NOMO-1 treated with DMSO at 0.1 percent for 48 hours (cell line): ENCODE measurements around the gene MORN1.
A peak's percentile ranks its signal among the peaks of the same experiment; 100 is the strongest.
"Not testable (repeated sequence)": the region's sequence is repeated elsewhere in the genome, so short reads cannot be mapped to it uniquely, and the experiment has no call there.

Experiments
- DNase-seq: peaks from one replicate; lab custom pipeline; 2025; ENCODE audit not compliant: unreplicated experiment; lab: John Stamatoyannopoulos, UW

MORN1 gene

DNA sequence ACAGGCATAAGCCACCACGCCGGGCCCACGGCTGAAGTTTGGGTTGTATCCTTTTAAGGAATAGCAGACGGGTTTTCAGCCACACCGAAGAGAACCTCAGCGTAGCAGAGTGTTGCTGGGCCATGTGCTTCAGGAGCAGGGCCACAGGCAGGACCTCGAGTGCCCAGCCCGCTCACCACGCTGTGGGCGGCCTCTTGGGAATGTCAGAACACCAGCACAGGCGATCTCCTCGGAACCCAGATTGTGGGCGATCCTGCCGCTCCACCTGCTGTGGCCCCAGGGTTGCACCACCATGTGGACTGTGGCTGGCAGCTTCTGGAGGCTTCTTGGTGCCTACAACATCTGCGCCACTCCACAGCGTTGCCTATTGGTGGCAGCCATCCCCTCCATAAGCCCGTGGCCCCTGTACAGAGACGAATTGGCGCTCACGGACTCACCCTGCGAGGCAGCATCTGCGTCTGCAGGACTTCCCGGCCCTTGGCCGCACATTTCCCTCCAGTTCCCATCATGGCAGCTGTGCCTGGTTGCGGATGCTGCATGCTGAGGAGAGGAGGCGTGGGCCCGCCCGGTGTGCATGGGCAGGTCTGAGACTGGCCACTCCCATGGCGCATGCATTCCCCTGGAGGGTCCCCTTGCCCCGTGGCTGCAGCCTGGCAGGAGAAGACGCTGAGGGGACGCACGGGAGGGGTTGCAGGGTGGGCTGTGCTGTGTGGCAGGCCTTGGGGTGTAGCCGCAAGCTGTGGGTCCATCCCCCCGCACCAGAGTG lies 93.9 kb downstream of the MORN1 start:
- no peak for DNase-seq

DNA sequence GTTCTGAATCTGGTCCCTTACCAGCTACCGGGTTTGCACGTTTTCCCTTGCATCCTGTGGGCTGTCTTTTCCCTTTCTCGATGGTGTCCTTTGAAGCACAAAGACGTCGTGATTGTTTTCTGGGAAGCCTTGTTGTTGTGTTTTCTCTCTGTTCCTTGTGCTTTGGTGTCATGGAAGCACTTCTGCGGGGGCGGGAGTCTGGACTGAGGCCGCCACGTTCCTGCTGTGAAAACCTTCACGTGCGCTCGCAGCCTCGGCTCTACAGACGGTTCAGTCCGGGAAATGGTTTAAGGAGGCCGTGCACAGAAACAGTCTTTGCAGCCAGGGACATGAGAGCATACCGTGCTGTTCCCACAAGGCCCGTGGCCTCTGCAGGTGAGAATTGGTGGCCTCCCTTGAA lies 94.7 kb downstream of the MORN1 start:
- no peak for DNase-seq

DNA sequence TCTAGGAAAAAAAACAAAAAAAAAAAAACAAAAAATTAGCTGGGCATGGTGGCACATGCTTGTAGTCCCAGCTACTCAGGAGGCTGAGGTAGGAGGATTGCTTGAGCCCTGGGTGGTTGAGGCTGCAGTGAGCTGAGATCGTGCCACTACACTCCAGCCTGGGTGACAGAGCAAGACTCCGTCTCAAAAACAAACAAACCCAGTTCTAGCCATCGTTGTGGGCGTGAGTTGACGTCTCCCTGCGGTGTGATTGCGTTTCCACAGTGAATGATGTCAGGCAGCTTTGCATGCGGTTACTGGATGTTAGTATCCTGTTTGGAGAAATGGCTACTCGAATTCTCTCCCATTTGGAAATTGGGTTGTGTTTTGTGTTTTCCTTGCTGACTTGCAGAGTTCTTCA lies 95.1 kb downstream of the MORN1 start:
- DNase-seq: not testable (repeated sequence)

DNA sequence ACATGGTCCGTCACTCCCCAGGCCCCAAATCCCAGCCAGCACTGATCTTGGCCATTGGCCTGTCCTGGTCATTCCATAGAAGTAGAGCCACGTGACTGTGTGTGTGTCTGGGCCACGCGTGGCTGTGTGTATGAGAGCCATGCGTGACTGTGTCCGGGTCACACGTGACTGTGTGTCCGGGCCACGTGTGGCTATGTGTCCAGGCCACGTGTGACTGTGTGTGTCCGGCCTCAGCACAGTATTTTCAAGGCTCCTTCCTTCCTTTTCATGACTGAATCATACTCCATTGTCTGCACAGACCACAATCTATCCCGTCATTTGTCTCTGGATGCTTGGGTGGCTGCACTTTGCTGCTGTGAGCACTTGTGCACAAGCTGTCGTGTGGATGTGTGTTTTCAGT lies 95.8 kb downstream of the MORN1 start:
- no peak for DNase-seq

DNA sequence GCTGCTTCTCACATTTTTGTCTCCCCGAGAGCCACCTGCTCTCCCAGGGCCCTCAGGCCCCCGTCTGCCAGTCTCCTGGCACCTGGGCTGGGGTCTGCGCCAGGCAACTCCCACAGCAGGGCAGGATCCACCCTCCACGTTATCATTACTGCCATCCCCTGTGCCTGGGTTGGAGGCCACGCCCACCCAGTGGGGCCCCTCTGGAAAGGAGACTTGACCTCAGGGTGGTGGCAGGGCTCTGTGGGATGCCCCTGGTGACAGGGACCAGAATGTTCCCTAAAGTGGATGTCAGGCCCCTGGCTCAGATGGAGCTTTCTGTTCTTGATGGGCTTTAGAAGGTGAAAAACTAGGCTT lies 96.7 kb downstream of the MORN1 start:
- DNase-seq: no peak

DNA sequence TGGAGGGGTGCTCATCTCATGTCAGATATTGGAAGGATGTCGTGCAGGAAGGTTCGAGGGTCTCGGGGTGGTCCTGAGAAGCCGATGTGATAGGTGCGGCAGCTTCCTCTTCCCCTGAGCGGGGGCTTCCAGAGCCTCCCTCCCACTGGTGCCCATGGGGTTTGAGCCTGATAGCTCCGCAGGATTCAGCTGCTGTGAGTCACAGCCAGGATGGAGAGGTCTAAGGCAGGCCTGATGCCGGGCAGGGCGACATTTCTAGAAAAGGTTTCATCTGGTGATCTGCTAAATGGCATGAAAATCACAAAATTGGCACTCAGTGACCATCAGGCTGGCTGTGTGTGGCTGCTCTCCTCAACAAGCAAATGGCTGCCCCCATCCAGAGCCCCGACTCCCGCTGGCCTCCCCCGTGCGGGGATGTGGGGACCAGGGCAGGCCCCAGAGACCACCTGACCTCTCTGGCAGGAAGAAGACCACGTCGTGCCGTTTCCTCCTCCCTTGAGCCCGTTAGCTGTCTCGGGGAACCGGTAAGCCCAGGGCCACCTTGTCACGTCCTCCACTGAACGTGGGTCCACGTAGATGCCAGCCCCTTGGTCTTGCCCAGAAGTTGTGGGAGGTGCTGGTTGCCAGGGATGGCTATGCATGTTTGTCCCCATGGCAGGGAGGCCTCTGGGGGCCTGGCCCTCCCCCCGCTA lies 97.2 kb downstream of the MORN1 start:
- no peak for DNase-seq

DNA sequence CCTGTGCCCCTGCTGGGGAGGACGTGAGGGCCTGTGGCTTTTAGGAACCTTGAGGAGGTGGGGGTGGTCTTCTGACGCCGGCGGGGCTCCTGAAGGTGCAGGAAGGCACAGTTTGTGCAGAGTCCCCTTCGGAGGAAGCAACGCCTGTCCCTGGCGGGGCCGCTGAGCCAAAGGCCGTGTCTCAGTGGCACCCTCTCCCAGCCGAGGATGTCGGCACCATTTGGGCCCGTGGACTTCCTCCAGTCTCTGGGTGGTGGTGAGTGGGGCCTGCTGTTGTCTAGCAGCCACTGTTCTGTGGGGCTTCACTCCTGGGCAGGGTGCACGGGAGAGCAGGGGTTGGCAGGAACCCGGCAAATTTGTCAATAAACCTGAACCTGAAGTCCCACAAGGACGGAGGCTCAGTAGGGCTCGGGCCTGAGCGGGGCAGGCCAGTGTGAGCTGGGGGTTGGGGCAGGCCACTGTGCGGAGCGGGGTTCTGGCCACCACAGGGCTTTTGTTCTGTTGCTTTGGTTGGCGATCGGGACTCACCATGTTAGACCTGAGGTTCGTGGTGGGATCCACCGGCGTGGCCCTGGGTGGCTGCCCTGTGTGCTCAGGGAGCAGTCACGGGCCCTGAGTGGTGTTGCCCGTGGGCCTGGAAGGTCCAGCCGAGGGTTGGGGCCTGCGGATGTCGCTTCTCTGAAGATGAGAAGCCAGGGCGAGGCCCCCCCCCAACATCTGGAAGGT lies 98.5 kb downstream of the MORN1 start:
- DNase-seq: no peak

DNA sequence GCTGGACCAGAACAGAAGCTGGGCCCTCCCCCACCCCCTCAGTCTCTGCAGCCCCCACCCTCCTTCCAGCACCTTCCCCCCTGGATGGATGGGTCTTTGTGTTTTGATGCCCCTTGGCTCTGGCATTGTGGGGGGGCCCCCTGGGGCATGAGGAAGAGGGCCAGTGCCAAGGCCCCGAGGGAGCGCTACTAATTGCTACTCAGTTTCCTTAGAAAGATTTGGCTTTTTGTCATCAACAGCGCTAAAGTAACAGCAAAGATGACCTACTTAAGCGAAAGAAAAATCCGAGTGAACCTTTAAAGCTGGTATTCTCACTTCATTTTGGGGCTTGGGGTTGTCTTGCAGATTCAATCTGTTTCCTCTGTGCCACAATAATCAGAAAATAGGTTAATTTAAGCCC lies 99.8 kb downstream of the MORN1 start:
- DNase-seq: no peak

DNA sequence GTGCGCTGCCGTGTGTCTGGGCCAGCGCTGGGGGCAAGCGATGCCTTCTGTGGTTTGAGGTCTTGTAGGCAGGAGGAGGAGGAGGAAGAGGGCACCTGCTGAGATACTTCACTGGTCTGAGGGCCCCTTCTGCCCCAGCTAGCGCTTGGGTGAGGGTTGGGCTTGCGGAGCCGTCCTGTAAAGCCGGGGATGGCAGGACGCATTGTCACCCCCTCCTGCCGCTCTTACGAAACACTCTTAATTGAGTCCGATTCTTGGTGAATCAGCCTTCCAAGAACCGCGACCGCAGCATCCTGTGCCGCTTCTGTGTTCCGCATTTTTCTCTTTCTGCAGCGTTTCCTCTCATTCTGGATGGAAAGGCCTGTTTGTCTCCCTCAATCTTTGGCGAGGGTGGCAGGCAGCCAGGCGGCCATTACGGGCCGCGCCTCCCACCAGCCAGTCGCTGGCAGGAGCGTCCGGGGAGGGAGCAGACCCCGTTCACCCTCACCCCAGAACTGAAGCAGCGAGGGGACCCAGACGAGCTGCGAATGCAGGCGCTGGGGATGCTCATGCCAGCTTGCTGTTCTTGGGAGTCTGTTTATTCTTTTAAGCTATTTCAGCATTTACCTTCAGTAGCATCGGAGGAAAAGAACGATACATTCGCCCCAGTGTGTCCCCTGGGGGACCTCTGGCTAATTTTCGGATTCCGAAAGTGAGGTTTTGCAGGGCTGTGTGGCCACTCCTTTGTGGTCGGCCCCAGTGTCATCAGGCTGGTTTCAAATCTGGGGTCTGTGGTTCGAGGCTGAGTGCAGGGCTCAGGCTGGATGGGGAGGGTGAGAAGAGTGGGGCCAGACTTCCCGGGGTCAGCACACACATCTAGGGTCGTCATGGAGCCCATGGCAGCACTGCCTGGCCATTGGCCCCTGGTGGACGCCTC lies 100.5 kb downstream of the MORN1 start:
- DNase-seq: peak; percentile 99

DNA sequence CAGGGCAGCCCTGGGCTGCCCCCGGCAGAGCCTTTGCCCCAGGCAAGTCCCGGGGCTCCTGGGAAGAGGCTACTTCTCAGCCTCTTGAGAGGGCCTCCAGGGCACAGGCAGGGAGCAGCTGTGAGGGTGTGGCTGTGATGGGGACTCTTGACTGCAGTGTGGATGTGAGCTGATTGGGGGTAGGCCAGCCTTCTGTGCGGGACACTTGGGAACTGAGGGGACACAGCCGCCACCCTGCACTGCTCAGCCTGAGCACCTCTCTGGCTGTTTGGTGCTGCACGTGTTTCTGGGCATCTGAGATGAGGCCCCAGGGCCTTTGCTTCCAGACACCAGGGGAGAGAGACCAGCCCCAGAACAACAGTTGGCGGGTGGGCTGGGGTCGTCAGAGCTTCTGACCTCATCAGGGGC lies 101.2 kb downstream of the MORN1 start:
- DNase-seq: no peak

DNA sequence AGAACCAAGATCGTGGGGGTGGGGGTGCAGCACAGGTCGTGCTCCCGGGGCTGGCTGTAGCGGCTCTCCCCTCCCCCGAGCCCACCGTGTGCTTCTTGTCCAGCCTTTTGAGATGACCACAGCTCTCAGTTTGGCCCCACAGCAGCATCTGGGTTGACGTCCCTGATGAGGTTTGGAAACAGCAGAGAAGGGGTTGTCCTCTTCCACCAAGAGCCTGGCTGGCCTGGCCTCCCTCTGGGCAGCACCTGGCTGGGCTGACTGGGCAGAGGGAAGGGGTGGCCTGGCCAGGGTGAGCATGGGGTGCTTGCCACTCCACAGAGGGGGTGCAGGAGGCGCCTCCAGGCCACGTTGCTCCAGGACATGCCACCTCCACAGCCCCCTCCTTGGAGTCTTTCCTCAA lies 101.7 kb downstream of the MORN1 start:
- DNase-seq: no peak

DNA sequence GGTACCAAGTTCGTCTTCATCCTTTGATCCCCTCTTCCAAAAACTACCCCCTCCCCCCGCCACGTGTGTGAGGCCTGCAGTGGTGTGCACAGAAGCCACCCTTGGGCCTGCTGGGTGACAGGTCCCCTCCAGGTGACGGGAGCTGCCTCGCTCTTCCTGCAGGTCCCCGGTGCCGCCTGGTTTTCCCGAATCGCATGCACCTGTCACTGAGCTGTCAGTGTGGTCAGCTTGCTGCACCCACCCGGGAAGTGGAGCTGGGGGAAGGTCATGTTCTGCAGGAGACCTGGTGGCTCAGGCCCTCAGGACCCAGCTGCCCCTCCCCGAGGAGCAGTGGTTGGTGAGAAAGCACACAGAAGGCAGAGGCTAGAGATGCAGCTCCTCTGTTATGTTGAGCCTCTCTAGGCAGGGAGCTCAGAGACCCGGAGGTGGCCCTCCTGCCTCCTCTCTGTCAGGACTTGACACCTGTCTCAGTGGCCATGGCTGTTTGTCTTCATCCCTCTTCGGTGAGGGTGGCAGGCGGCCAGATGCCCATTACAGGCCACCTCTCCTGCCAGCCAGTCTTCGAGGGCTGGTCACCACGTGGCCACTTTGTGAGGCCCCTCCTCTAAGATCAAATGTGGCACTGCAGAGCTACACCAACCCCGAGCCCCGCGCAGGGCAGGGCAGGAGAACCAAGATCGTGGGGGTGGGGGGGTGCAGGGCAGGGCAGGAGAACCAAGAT lies 102.4 kb downstream of the MORN1 start:
- no peak for DNase-seq

DNA sequence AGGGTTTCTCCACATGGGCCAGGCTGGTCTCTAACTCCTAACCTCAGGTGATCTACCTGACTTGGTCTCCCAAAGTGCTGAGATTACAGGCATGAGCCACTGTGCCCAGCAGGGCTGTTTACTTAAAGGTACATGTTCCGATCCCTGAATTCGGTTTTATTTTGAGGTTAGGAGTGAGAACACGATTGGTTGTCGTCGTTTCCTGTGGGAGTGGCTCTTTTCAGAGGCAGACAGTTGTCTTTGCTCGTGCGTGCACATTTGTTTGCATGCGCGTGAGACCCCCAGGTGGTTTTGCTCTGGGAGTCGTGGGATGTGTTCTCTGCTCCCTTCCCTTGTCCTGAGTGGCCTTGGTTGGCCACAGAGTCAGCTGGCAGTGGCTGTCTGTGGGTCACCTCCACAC lies 103.0 kb downstream of the MORN1 start:
- no peak for DNase-seq

DNA sequence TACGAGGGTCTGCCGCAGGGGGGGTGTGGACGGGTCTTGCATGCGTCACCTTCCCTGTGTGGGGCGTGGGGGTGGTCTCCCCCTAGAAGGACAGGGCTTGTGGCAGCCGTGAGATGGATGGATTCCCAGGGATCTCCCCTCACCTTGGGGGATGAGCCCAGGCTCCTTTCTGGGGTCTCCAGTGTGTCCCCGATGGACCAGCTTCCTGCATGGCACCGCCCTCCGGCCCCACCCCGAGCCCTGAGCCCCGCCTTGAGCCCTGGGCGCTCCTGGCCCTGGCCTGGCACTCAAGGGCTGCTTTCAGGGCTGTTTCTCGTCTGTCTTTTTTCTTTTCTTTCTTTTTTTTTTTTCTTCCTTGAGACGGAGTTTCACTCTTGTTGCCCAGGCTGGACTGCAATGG lies 103.7 kb downstream of the MORN1 start:
- no peak for DNase-seq

DNA sequence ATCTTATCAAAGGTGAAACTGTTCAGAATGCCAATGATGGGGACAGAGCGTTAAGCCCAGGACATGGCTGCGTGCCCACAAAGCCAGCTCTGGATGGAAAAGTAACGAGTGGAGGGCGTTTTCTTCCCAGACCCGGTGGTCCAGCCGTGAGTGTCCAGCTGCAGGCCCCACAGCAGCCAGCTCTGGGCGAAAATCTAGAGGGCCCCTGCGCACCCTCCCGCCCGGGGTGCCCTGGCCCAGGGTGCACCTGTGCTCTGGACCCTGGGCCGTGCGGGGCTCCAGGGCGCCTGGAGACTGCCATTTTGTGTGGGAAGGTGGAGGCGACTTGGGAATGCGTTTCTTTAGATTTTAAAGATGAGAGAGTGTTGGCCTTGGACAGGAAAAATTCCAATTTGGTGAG lies 104.4 kb downstream of the MORN1 start:
- no peak for DNase-seq

DNA sequence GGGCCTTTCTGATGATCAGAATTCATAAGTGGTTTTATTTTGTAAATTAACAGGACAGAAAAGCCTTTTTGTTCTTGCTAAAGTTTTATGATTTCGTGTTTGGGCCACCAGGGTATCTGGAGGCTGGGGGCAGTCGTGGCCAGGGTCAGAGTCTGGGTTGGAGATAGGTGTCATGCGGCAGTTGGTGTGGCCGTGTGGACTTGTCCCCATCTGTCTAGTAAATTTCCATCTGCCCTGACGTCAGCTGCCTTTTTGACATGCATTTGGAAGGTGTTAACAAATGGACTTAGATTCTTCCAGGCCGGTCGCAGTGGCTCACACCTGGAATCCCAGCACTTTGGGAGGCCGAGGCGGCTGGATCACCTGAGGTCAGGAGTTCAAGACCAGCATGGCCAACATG lies 106.4 kb downstream of the MORN1 start:
- no peak for DNase-seq

DNA sequence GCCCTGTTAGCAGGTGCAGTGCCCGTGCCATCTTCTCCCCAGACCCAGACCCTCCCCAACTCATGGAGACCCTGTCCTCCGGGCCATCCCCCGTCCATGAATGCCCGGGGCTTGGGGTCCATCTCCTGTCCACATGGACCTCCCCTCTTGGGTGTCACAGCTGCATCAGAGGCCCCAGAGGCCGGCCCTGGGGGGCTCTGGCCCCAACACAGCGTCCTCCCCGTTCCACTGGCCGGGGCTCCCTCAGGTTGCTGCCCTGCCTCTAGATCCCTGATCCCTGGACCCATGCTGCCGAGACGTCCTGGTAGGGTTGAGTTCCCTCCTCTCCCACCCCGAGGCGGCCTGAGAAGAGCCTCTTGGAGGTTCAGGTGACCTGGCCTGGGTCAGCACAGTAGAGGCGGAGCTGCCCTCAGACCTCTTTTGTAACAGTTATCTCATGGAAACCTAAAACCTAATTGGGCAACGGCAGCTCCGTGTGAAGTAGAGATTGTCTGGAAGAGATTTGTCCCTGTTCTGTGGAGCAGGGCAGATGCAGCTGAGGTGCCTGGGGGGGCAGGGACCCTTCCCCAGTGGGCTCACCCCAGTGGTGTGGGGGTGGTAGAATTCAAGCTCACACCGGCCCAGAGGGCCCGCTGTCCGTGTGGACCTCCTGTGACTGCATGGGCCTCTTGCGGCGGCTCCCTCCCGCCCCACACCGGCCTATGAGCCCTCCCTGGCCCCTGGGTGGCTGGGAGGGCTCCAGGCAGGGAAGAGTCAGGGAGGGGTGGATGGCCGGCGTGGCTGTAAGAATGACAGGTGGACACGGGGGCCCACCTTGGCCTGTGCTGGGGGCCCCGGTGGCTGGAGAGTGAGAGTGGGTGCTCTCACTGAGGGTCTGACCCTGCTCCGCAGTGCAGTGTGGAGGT lies 107.1 kb downstream of the MORN1 start:
- no peak for DNase-seq

DNA sequence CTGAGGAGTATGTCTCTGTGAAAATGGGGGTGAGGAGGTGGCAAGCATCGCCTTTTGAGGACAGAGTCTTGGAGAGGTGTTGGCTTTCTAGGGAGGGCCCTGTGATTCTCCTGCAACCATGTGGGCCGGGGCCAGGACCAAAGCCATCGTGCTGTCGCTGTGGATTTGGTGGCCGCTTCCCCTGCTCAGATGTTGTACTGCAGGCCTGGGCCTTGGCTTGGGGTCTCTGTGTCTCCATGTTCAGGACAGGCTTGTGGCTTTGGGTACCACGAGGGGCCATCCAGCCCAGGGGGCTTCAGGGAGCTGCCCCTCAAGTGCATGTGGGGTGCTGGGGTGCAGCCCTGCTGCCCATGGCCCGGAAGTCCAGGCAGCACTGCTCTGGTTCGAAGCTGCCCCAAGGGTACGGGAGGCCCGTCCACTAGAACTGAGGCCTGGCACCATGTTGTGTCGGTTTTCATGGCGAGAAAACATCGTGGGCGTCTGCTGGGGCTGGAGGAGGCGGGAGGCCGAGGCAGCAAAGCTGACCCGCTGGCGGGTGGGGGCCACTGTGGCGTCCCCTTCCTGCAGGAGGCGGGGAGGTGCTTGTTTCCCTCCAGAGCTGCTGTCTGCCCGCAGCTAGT lies 107.9 kb downstream of the MORN1 start:
- no peak for DNase-seq
